GM21723 (cell line): ENCODE data around the gene TLNRD1.

Source experiments
- ATAC-seq: cut with Tn5 transposase; IDR thresholded peaks from one replicate; pipeline ENCODE4 v1.9.1; 2021; ENCODE audit warnings: mild to moderate bottlenecking, moderate library complexity; ENCODE audit not compliant: unreplicated experiment

The TLNRD1 gene

DNA sequence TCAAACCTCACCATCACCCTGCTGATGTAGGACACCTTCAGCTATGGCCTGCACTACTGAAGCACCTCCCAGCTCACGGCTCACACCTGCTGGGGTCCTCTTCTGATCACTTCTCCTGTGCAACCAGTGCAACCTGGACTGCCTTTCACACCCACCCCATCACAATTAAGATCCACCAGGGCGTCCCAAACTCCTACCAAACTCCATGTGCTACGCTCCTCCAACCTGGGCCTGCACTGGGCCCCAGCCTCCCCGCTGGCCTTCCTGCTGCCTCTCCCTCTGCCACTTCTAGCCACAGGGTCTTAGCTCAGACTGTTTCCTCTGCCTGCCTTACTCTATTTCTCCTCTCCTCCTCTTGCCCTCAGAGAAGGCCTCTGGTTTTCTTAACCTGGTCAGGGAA is 23.9 kb upstream of the TLNRD1 start:
- ATAC-seq = no peak

DNA sequence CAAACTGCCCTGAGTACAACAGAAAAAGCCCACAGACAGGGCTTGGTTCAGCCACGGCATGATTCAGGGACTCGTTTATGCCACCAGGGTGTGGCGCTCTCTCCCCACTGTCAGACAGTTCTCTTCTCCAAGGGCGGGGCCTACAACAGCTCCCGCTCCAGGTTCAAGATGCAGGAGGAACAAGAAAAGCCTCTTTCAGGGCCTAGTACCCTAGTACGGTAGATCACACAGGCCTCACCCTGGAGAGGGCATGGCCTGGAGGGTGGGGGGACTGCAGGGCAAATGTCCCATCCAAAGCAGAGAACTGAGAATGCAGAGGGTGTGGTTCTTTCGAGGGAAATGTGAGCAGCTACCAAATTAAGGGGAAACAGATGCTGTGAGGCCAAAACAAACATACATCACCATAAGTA is 23.1 kb upstream of the TLNRD1 start:
- no peak for ATAC-seq

DNA sequence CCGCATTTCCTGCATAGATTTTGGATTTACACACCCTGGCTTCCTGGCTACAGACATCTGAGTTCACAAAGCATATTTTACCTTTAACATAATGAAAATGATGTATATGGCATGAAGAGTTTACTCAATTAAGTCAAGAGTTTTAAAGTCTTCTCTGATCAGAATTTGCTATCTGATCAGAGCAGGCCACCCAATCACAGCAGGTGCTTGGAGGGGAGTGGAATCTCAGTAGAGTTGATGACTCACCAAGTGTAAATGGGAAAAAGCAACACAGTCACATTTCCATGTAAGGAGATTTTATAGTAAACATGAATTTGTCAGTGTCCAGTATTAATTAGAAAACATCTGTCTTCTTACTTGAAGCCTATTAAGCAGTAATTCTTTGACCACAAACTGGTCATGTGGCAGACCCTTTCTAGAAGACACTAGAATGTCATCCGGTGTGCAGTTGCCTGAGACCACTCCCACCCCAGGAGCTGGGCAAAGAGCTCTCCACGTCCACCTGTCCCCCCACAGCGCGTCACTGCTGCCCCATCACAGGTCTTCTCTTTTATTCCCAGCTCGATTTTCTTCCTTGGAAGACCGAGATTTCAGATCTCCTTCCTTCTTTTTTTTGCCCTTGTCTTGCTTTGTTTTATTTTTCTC is 21.9 kb upstream of the TLNRD1 start:
- ATAC-seq = no peak

DNA sequence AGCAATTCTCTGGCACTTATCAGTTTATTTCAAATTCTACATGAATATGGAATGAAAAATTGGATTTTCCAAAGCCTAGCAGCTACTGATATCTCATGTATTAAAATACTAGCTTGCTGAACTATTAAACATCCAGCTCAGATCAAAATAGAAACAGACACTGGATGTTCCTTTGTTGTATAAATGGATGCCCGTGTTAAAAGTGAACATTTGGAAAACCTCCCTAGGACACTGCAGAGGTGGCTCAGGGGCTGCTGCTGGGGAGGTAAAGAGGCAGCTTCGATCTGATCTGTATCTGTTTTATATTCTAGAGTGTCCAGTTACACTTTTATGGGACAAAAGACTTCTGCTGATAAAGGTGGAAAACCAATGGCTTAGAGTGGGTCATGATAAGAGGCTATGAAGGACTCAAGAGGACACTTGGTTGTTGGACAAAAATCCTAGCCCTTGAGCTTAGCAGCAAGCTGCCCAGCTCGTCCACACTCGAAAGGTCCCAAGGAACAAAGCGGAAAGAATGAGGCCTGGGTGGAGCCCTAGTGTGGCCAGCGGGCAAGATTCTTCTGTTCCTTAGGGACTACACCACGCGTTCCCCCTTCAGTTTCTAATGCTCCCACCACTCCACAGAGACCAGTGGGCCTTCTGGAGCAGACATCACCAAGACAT is 21.1 kb upstream of the TLNRD1 start:
- no peak for ATAC-seq

DNA sequence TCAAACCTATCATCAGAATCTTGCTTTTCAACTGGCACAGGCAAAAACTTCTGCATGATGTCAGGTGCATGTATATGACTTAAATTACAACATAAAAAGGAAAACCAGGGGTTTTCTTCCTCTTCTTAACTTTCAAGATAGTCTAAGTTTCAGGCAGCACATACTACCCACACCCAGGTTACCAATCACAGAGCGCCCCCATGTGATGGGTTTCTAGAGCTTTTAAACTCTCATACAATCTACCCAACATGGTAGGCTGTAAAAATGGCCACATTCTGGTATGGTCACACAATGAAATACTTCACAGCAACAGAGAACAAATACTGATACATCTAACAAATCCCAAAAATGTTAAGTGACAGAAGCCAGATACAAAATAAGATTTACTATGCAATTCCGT is 18.5 kb upstream of the TLNRD1 start:
- no peak for ATAC-seq

DNA sequence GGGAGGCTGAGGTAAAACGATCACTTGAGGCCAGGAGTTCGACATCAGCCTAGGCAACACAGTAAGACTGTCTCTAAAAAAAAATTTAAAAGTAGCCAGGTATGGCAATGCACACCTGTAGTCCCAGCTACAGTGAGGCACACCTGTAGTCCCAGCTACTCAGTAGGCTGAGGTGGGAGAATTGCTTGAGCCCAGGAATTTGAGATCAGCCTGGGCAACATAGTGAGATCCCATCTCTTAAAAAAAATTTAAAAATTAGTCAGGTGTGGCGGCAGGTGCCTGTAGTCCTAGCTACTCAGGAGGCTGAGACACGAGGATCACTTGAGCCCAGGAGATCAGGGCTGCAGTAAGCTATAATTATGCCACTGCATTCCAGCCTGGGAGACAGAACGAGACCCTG is 17.9 kb upstream of the TLNRD1 start:
- no peak for ATAC-seq

DNA sequence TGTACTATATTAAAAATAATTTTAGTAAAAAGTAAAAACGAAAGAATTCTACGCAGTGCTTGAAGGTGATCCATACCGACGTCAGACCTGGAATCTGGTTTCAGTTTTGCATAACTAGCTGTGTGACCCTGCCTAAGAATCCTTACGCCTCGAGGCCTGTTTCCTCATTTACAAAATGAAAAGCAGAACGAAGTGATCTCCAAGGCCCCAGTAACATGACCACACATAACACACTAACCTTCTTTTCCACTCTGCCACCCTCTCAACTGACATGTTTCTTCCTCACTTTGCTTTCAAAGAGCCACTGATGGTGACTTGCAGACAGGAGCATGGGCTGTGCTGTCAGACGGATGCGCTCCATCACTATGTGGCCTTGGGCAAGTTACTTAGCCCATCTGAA is 15.9 kb upstream of the TLNRD1 start:
- ATAC-seq = no peak

DNA sequence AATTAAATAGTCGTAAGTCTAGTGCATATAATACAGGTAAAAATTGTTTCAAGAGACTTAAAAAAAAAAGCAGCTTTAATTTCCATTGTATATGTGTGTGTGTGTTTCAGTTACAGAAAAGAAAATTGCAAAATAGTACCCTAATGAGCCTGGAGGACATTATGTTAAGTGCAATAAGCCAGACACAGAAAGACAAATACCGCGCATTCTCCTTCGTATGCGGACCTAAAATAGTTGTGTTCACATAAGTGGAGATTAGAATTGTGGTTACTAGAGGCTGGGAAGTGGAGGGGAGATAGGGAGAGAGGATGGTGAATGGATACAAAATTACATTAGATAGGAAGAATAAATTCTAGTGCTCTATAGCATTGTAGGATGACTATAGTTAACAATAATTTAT is 14.7 kb upstream of the TLNRD1 start:
- no peak for ATAC-seq

DNA sequence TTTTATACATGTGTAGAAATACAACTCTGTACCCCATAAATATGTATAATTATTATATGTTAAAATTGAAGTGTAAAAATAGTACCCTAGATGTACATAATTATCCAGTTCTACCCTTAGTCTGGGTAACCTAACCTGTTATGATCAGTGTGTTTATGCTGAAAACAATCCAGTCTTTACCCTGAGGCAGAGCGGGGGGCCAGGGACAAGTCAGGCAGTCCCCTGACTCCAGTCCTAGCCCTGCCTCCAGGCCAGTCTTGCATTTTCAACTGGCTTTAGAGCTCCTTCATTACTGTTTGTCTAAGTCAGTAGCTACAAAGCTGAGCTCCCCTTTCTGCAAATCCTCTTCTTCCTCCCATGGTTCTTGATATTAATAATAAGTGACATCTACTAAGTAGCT is 14.2 kb upstream of the TLNRD1 start:
- ATAC-seq = no peak

DNA sequence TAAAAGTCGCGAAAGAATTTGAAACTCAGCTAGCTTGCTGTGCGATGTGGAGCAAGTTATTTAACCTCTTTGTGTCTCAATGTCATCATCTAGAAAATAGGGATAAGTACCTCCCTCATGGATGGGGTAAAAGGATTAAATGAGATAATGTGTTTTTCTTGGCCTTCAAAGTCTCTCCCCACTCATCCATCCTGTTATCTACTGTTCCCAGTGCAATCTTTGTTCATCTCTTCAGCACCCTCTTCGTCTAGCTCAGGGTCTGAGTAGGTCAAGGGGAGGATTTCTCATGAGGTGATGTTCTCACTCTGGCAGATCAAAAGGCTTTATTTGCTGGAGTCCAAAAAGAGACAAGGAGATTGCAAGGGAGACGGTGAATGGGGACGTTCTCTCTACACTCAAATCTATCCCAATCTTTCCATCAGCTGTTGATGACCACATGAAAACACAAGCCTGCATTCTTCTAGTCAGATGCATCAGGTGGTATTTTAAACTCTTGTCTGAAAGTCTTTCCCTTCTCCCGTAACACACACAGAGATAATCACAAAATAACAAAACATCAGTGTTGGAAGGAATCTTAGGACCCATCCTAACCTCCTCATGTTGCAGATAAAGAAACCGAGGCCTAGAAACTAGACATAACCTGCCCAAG is 12.5 kb upstream of the TLNRD1 start:
- no peak for ATAC-seq

DNA sequence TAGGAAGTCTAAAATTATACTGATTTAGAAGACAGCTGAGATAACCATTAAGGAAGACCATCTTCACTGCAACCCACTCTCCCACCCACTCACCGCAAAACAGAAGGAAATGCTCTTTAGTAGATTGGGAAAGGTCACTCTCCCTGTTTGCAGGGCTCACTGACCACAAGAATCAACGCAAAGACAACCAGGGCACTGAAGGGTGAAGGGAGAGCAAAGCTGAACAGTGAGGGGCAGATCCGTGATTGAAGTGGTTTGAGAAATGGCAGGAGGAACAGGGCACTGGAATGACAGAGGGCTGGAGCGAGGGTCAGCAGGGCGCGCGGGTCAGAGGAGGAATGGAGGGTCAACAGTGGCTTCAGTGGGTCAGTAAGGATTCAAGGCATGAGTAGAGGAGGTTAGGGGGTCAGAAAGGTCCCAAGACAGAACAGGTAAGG is 11.6 kb upstream of the TLNRD1 start:
- ATAC-seq = peak; percentile 2

DNA sequence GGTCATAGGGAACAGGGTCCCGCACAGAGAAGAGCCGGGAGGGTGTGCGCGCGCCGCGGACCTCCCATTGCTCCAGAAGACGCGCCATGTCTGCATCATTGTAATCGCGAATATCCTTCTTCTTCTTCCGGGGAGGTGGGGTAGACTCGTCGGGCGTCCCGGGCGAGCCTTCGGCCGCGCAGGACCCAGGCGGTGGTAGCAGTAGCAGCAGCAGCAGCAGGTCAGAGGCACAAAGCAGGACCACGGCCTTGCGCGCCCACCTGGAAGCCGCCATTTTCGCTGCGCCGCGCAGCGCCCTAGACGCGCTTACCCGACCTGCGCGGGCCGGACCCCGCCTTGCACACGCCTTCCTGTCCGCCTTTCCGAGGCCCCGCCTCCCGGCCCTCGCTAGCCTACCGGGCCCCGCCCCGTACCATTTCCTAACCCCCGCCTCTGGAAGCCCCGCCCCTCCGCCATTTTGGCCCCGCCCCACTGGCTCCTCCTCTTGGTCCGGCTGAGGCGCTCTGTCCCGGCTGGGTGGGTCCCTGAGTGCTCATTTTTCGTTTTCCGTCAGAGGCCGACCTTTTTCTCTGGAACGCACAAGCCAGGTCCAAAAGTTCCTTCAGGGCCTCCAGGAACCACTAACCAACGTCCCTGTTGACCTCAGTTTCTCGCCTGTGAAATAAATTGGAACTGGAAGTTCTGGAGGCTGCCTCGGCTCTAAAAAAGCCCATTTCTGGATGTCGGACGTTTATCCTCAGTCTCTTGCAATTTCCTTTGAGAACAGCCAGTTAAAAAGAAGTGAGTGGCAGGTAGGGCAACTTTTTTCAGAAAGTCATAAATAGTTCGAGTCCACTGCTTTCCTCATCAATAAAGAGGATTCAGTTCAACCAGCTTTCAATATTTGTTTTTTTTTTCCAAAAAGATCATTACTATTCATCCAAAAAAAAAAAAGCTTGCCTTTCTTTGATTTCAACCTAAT is 10.9 kb upstream of the TLNRD1 start, which contains the start of gene MESD:
MESD (minus strand) TSS at position 302 of the 961 bp plus-strand sequence; CDS start at position 274, 28 bp downstream.
- ATAC-seq = peak; percentile 96

DNA sequence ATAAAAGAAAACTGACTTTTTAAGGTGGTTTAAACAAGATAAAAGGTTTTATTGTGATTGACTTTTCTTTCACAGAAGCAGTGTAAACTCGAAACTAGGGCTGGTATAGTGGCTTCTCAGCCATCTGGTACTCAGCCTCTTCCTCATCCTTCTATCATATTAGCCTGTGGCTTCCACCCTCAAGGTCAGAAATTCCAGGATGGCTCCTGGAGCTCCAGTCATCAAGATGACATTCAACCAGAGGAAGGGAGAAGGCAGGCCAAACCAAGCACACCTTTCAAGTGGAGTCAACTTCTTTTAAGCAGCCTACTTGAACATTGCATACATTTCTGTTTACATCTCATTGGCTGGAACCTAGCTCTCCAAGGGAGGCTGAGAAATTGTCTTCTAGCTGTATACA is 9.8 kb upstream of the TLNRD1 start:
- ATAC-seq = no peak

DNA sequence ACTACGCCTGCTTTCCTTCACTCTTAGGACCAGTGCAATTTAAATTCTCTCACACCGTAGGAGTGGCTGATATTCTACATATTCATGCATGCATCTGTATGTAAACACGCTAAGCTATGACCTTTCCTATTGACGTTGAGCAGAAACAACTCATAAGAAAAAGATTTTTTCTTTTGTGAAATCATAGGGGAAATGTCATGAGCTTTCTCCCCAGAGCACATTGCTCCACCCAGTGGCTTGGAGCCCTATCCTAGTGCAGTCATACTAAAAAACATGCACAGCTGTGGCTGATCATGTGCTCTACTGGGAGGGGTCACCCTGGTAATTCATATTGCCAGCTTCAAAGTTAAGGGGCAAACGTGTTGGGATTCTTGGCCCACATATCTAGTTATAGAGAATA is 9.3 kb upstream of the TLNRD1 start:
- no peak for ATAC-seq

DNA sequence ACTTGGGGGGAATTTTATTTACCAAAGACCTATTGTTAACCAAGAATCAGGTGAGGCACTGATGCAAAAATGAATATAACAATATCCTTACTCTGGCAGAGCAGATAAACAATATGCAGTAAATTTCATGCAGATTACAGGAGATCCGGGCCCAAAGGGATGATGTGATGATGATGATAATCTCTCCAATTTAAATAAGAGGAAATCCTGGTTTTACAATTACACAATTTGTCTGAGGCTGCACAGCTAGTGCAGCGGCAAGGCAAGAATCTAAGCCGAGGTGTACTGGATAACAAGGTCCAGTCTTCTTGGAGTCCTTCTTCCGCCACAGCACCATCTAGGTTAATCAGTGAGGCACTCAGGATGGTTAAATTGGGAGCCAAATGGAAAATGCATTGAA is 8.7 kb upstream of the TLNRD1 start:
- no peak for ATAC-seq

DNA sequence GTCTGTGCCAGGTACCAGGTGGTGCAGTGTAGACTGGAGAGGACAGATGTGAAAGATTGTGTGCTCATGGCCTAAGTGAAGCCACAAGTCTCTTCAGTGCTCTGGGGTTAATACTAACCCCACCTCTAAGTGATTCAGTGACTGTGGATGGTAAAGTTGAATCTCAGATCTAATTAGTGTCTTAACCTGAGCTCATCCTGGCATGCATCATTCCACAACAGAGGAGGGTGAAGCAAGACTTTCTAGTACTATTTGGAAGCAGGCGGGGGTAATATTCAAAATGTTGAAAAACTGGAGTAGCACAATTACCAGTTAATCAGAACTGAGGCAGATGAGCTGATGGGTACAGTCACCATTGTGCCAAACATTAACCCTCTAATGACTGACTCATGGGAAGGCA is 8.3 kb upstream of the TLNRD1 start:
- no peak for ATAC-seq

DNA sequence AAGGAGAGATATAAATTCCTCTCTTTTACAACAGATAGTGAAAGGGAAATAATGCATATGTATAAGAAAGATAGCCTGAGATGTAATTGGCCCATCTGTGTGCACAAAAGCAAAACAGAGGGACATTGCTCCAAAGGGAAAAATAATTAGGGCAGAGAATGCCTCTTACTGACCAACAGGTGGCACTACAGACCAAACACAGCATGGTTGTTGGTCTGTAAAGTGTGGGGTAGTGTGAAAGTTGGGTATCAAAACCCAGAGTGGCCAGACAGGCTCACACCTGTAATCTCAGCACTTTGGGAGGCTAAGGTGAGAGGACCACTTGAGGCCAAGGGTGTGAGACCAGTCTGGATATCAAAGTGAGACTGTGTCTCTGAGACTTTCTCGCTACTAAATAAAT is 4.5 kb upstream of the TLNRD1 start:
- ATAC-seq = no peak

DNA sequence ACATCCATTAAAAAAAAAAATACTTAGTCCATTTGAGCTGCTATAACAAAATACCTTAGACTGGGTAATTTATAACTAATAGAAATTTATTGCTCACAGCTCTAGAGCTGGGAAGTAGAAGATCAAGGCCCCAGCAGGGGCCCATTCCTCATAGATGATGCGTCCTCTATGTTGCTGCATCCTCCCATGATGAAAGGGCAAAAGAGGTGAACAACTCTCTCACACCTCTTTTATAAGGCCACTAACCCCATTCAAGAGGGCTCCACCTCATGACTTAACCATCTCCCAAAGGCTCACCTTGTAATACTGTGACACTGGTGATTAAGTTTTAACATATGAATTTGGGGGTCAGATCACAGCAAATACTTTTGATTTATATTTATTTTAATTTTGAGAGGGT is 3.0 kb upstream of the TLNRD1 start:
- ATAC-seq = no peak

DNA sequence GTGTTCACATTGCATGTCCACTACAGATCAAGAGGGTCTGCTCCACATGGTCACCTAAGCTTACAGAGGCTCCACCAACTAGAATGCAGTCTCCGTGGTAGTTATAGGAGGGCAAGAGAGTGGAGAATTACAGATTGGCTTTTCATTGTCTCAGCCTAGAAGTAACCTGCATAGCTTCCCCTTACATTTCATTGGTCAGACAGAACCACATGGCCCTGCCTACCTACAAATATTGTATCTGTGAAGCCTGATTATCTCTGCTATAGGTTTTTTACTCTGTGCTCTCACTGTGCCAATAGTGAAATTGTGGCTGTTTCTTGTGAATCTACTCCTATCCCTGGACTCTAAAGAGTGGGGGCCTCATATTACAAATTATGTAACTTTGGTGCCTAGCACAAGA is 2.5 kb upstream of the TLNRD1 start:
- ATAC-seq = no peak

DNA sequence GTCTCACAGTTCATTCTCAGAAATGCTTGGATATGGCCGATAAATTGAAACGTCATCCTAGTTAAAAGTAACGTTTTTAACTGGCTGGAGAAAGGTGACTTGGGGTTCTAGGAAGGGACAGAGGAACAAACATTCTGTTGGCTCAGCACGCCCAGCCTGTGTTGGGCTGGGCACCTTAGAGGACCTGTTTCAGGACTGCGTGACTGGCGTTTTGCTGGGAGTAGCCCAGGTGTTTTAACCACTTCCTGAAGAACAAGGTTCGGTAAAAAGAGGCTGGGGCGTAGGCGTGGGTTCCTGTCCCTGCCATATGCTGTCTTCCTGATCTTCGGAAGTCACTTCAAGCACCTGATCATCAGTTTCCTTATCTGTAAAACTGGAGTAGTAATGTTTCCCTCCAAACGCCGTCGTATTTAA is 1.1 kb upstream of the TLNRD1 start:
- peak; percentile 36 for ATAC-seq

DNA sequence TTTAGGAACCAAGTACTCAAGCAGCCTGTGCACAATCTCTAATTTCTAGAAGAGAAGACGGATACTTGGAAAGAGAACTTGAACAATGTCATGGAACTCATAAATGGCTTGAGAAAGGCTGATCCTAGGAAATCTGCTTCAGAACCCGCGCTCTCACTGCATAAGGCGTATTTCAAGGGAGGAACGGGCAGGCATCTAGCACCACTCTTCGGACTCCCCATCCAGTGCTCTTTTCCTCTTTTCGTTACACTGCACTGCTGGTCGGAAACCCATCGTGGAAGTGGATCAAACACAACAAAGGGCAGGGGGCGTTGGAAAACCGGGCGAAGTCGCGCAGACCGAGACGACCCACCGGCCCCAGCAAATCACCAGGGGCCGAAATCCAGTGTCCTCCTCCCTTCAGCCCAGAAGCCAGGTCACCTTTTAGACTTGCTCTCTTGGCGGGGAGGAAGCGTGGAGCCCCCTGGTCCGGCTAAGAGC is 539 bp upstream of the TLNRD1 start:
- peak; percentile 0 for ATAC-seq
